HepG2 (cell line): ENCODE results near the gene SEPTIN5.

ENCODE experiments used
- CSRNP2 ChIP-seq: sonication (generic); formaldehyde crosslinking; conservative IDR thresholded peaks from 2 replicates; pipeline ENCODE4 v1.8.0; 2022; ENCODE audit warnings: low read depth, missing genetic modification reagents
- CTCF ChIP-seq: sonication (generic); formaldehyde crosslinking; IDR thresholded peaks from 2 replicates; pipeline ENCODE4 v1.5.0; 2020; ENCODE audit warnings: mild to moderate bottlenecking, missing genetic modification reagents, moderate library complexity
- ETV5 ChIP-seq: IDR thresholded peaks from 2 replicates; pipeline ENCODE4 v1.6.1; 2018; ENCODE audit warnings: missing biosample characterization, missing genetic modification reagents, inconsistent platforms, borderline replicate concordance
- KAT7 ChIP-seq: IDR thresholded peaks from 2 replicates; pipeline ENCODE4 v1.6.1; 2018; ENCODE audit warnings: borderline replicate concordance, missing compliant biosample characterization
- MATR3 ChIP-seq: sonication (generic); formaldehyde crosslinking; IDR thresholded peaks from 2 replicates; pipeline ENCODE4 v1.4.0; 2020; ENCODE audit warnings: missing genetic modification reagents
- MAZ ChIP-seq, 2 experiments: sonication (generic) in 1 of 2; formaldehyde crosslinking in 1 of 2; IDR thresholded peaks; 2 replicates each; pipeline versions ENCODE4 v1.5.0 to v1.6.1; 2012 to 2020; ENCODE audit warnings: low read depth in 2 of 2, mild to moderate bottlenecking in 2 of 2, borderline replicate concordance in 1 of 2, improper control_type of control experiment in 1 of 2, low read length in 1 of 2, missing genetic modification reagents in 1 of 2, moderate library complexity in 1 of 2
- MTA3 ChIP-seq: sonication (generic); formaldehyde crosslinking; IDR thresholded peaks from 2 replicates; pipeline ENCODE4 v1.4.0; 2020; ENCODE audit warnings: missing genetic modification reagents
- POGZ ChIP-seq: sonication (generic); formaldehyde crosslinking; IDR thresholded peaks from 2 replicates; pipeline ENCODE4 v1.4.0; 2020; ENCODE audit warnings: mild to moderate bottlenecking, missing genetic modification reagents
- POLR2A ChIP-seq, 2 experiments: IDR thresholded peaks; 2 replicates each; pipeline ENCODE4 v1.6.1; 2011; ENCODE audit warnings: low read depth in 2 of 2, low read length in 2 of 2, mild to moderate bottlenecking in 1 of 2, moderate library complexity in 1 of 2; ENCODE audit not compliant: insufficient read depth in 1 of 2
- POLR2AphosphoS5 ChIP-seq: IDR thresholded peaks from 2 replicates; pipeline ENCODE4 v1.6.1; 2012; ENCODE audit warnings: low read depth, low read length
- RXRB ChIP-seq: IDR thresholded peaks from 2 replicates; pipeline ENCODE4 v1.6.1; 2016; ENCODE audit warnings: borderline replicate concordance, missing genetic modification reagents, missing compliant biosample characterization
- SMAD3 ChIP-seq: sonication (generic); formaldehyde crosslinking; IDR thresholded peaks from 2 replicates; pipeline ENCODE4 v1.4.0; 2020; ENCODE audit warnings: missing genetic modification reagents
- ZBTB21 ChIP-seq: sonication (generic); formaldehyde crosslinking; IDR thresholded peaks from 2 replicates; pipeline ENCODE4 v1.4.0; 2020; ENCODE audit warnings: missing genetic modification reagents
- ZNF101 ChIP-seq: sonication (generic); formaldehyde crosslinking; IDR thresholded peaks from 2 replicates; pipeline ENCODE4 v1.4.0; 2020; ENCODE audit warnings: mild to moderate bottlenecking, low read depth, missing genetic modification reagents, borderline replicate concordance

GRCh38 chr22:19714312-19715187, at the start of gene SEPTIN5:
- no peak for TF ChIP-seq KAT7
- TF ChIP-seq MATR3 (CRISPR knock-in tag): no peak
- TF ChIP-seq POLR2AphosphoS5: no peak
- no peak for TF ChIP-seq CTCF (CRISPR knock-in tag)
- no peak for TF ChIP-seq MTA3
- TF ChIP-seq POGZ: no peak
- no peak for TF ChIP-seq CSRNP2 (CRISPR knock-in tag)
- TF ChIP-seq SMAD3: no peak
- no peak for TF ChIP-seq MAZ (IDR thresholded peaks at IDR 0.05; ENCODE audit: borderline replicate concordance, low read depth, low read length)
- no peak for TF ChIP-seq MAZ (CRISPR knock-in tag; IDR thresholded peaks at IDR 0.05; ENCODE audit: low read depth)
- TF ChIP-seq POLR2A (IDR thresholded peaks at IDR 0.05; ENCODE audit: insufficient read depth in 1 of 2, low read depth in 2 of 2, low read length in 2 of 2): no peak
- no peak for TF ChIP-seq ZBTB21 (CRISPR knock-in tag)
- no peak for TF ChIP-seq ZNF101 (CRISPR knock-in tag)
- no peak for TF ChIP-seq ETV5 (CRISPR knock-in tag)
- no peak for TF ChIP-seq RXRB
